Common myeloid progenitor, CD34-positive (primary cell): ENCODE measurements around the gene SPTLC1.
"Not testable (repeated sequence)": the region's sequence is repeated elsewhere in the genome, so short reads cannot be mapped to it uniquely, and the experiment has no call there.

ENCODE experiments used
- CTCF ChIA-PET: fragments of 350-600 bp; sonication (Branson Sonifier 250); formaldehyde crosslinking; loops from one replicate; lab custom pipeline; 2021; ENCODE audit warnings: antibody characterized with exemption; lab: Charles Lee
- POLR2A ChIA-PET: fragments of 350-600 bp; sonication (Branson Sonifier 250); formaldehyde crosslinking; loops from one replicate; lab custom pipeline; 2021; ENCODE audit warnings: antibody characterized with exemption; lab: Charles Lee
- DNase-seq, 3 donors: peaks; one replicate each; pipeline versions ENCODE4 v3.0.0 to v3.0.0-alpha.2; 2013
- H3K27ac ChIP-seq, 2 experiments: 1 replicate in 1 of 2; 2 replicates in 1 of 2; pipeline ENCODE4 v1.7.0; 2013; ENCODE audit warnings: inconsistent platforms in 2 of 2, low read length in 2 of 2, mild to moderate bottlenecking in 2 of 2, low read depth in 1 of 2, moderate library complexity in 1 of 2; ENCODE audit not compliant: severe bottlenecking in 2 of 2, insufficient read depth in 1 of 2, poor library complexity in 1 of 2
- H3K27me3 ChIP-seq, 5 experiments: replicated peaks in 2 of 5; 1 replicate in 3 of 5; 2 replicates in 2 of 5; pipeline versions ENCODE4 v1.6.1 to v1.7.0; 2013; ENCODE audit warnings: low read length in 4 of 5, mild to moderate bottlenecking in 2 of 5, moderate library complexity in 2 of 5, inconsistent platforms in 1 of 5; ENCODE audit not compliant: insufficient read depth in 5 of 5, control insufficient read depth in 4 of 5
- H3K36me3 ChIP-seq, 4 experiments: 1 replicate in 2 of 4; 2 replicates in 2 of 4; pipeline versions ENCODE4 v1.6.1 to v1.7.0; 2013; ENCODE audit warnings: low read length in 3 of 4, control low read depth in 1 of 4, mild to moderate bottlenecking in 1 of 4; ENCODE audit not compliant: control insufficient read depth in 4 of 4, insufficient read depth in 4 of 4
- H3K4me1 ChIP-seq, 4 experiments: 1 replicate in 3 of 4; 2 replicates in 1 of 4; pipeline versions ENCODE4 v1.6.1 to v1.7.1; 2013; ENCODE audit warnings: low read length in 3 of 4, mild to moderate bottlenecking in 3 of 4, control low read depth in 1 of 4, inconsistent platforms in 1 of 4, moderate library complexity in 1 of 4; ENCODE audit not compliant: control insufficient read depth in 4 of 4, insufficient read depth in 4 of 4; ENCODE audit errors: control extremely low read depth in 1 of 4
- H3K4me3 ChIP-seq, 7 experiments: 1 replicate in 4 of 7; 2 replicates in 3 of 7; pipeline versions ENCODE4 v1.5.1 to v1.7.0; 2013; ENCODE audit warnings: mild to moderate bottlenecking in 7 of 7, low read length in 6 of 7, moderate library complexity in 6 of 7, inconsistent platforms in 2 of 7, low read depth in 2 of 7, control low read depth in 1 of 7; ENCODE audit not compliant: insufficient read depth in 4 of 7, control insufficient read depth in 1 of 7; ENCODE audit errors: extremely low read depth in 1 of 7
- H3K9me3 ChIP-seq, 5 experiments: 1 replicate in 4 of 5; 2 replicates in 1 of 5; pipeline versions ENCODE4 v1.6.1 to v1.7.1; 2013; ENCODE audit warnings: low read length in 4 of 5, mild to moderate bottlenecking in 2 of 5, inconsistent platforms in 1 of 5, low read depth in 1 of 5, moderate library complexity in 1 of 5; ENCODE audit not compliant: control insufficient read depth in 4 of 5, insufficient read depth in 2 of 5; ENCODE audit errors: control extremely low read depth in 1 of 5
- WGBS: methylation state at CpG from one replicate; pipeline ENCODE4 v1.1.5; 2013; ENCODE audit not compliant: insufficient coverage; 5-methylcytosine and 5-hydroxymethylcytosine counted together

SPTLC1 gene

DNA sequence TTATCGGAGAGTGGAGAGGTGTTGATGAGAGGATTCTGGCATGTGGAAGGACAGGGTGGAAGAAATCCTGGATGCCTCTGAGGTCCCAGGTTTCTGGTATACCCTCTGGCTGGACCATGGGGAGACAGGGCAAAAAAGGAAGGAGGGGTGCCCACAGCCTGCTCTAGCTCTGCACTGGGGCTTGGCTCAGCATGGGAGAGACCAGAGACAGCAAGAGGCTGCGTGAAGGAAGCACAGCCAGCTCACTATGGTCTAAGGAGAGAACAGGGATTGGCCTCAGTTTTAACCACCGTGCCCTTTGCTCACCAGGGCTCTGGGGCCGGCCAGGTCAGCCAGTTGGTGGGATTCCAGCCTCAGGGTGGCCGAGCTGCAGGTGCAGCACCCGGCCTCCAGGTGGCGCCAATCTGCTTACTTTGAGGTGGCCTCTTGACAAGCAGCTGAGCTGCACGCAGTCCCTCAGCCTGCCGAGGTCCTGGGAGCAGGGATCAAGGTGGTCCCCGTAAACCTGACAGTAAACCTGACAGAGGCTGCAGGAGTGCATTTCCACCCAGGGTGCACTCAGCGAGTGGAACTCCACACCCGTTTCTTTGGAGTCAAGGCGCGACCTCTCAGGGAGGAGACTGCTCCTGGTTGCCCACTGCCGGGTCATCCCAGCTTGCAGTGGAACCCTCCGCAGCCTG, 25.0 kb upstream of the SPTLC1 start:
- H3K4me1 ChIP-seq: peaks cover 0 to 13% (median 12%) of the 10 kb centered on the region in 4 experiments
- H3K4me3 ChIP-seq: peak overlapping the region in 2 of 7 experiments; percentile 35 to 59
- DNase-seq: peak; percentile 46 to 68 (median 67)
- H3K27ac ChIP-seq: no peak overlapping the region
- CTCF ChIA-PET: interaction anchor here (0.6 to 8.1 kb wide), 26 partner anchors 9 to 494 kb away, joined by 3 to 191 read pairs (median 4); no protein-coding TSS in a partner anchor
- no peaks in the 10 kb centered on the region for H3K36me3 ChIP-seq
- WGBS: 22% methylated on average over 14 of the region's 16 CpGs
- POLR2A ChIA-PET: interaction anchor here (0.6 kb wide), 2 partner anchors 94 to 135 kb away, joined by 3 to 4 read pairs; no protein-coding TSS in a partner anchor
- H3K9me3 ChIP-seq: no peaks in the 10 kb centered on the region
- peaks cover 0 to 28% (median 13%) of the 10 kb centered on the region in 5 experiments for H3K27me3 ChIP-seq

DNA sequence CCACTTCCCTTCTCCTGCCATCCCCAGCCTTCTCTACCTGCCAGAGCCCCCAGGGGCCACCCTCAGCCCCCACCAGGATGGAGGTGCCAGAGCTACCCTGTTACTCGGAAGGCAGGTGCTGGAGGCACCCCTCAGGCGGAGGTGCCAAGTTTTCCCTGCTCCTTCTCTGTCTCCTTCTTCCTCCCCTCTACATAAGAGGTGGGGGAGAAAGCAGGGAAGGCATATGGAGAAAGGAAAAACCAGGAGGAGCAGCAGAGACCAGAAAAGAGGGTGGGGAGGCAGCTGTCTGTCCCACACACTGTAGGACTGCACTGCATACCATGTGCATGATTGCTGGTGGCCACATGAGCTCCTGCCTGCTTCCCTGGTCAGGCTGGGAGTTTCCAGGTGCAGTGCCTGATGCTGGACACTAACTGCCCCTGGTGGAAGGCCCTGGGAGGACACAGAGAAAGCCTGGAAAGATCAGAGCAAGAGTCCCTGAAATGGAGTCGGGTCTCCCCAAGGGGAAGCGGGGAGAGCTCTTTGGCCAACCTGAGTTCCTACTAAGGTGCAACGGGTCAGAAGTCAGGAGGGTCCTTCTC, 23.8 kb upstream of the SPTLC1 start:
- DNase-seq, H3K4me3 ChIP-seq, H3K9me3 ChIP-seq, H3K27ac ChIP-seq, POLR2A ChIA-PET, H3K36me3 ChIP-seq: not testable (repeated sequence)
- Histone ChIP-seq H3K4me1 (peaks cover 0 to 15% (median 12%) of the 10 kb centered on the region in 4 experiments), H3K27me3 (peaks cover 0 to 28% (median 13%) of the 10 kb centered on the region in 5 experiments)
- CTCF ChIA-PET: interaction anchor here (0.6 to 8.1 kb wide), 31 partner anchors 9 to 502 kb away, joined by 3 to 191 read pairs (median 5); no protein-coding TSS in a partner anchor
- WGBS: 100% methylated on average over 3 of the region's 5 CpGs

DNA sequence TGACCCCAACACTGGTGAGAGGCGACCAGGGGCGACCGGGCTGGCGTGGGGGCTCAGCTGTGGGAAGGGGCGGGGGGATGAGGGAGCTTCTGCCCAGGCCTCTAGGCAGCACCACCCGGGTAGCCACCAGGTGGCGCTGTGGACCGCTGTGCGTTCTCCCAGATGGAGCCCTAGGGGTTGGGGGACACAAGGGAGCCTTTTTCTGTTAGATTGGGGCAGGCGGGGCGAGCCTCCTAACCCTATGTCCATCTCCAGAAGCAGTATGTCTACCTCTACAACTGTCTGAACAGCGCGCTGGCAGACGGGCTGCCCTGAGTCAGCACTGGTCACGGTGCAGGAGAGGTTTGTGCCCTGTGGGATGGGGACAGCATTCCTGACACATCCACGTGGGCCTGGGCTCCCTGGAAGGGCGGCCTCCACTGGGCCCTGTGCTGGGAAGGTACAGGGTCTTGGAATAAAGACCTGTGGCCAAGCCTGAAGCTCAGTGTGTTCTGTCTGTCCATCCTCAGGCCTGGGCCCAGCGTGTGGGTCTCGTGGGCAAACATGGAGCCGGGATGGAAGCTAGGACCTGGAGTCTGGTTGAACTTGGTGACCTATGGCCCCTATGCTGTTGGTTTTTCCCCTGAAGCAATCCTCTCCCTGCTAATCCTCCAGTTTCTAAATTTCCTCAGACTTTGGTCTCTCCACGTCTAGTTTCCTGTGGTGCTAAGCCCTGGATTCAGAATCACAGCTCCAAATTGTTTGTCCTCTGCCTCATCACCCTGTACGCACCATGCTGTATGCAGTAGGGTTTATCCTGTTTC, 23.1 kb upstream of the SPTLC1 start:
- peak; percentile 56 to 78 (median 73) for DNase-seq
- ChIA-PET POLR2A (no interaction called here), CTCF (interaction anchor here (0.6 to 8.1 kb wide), 27 partner anchors 9 to 503 kb away, joined by 3 to 191 read pairs (median 5); no protein-coding TSS in a partner anchor)
- WGBS: 55% methylated on average over 19 of the region's 22 CpGs
- Histone ChIP-seq H3K4me1 (peaks cover 0 to 21% (median 12%) of the 10 kb centered on the region in 4 experiments), H3K27ac (no peak overlapping the region), H3K36me3 (no peaks in the 10 kb centered on the region), H3K9me3 (no peaks in the 10 kb centered on the region), H3K4me3 (no peak overlapping the region), H3K27me3 (peaks cover 0 to 27% (median 11%) of the 10 kb centered on the region in 5 experiments)

DNA sequence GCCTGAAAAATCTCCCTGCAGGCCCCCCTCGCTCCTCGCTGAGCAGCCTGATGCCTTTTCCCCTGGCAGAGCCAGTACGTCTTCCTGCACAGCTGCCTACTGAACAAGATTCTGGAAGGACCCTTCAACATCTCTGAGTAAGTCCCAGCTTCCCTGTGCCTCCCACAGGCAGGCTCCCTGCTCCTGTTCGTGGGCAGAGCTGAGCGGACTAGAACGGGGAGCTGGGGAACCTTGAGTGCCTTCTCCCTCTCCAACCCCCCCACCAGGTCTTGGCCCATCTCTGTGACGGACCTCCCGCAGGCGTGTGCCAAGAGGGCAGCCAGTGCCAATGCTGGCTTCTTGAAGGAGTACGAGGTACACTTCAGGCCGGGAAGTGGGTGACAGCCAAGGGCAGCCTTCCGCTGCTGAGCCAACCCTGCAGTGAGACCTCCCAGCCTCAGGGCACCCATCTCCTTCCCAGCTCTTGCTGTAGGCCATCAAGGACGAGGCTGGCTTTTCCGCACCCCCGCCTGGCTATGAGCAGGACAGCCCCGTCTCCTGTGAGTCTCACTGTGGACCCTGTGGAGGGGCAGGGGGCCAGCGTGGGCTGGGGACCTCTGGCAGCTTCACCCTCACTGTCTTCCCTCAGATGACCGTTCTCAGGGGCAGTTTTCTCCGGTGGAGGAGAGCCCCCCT, 21.1 kb upstream of the SPTLC1 start:
- Histone ChIP-seq H3K27ac (no peak overlapping the region), H3K36me3 (no peaks in the 10 kb centered on the region), H3K9me3 (no peaks in the 10 kb centered on the region), H3K4me3 (no peak overlapping the region), H3K27me3 (peaks cover 0 to 10% (median 6%) of the 10 kb centered on the region in 5 experiments), H3K4me1 (peaks cover 0 to 18% (median 10%) of the 10 kb centered on the region in 4 experiments)
- ChIA-PET CTCF (interaction anchor here (1.1 to 8.1 kb wide), 5 partner anchors 11 to 498 kb away, joined by 3 to 191 read pairs (median 3); no protein-coding TSS in a partner anchor), POLR2A (no interaction called here)
- DNase-seq: no peak
- WGBS: 94% methylated on average over 15 of the region's 19 CpGs

DNA sequence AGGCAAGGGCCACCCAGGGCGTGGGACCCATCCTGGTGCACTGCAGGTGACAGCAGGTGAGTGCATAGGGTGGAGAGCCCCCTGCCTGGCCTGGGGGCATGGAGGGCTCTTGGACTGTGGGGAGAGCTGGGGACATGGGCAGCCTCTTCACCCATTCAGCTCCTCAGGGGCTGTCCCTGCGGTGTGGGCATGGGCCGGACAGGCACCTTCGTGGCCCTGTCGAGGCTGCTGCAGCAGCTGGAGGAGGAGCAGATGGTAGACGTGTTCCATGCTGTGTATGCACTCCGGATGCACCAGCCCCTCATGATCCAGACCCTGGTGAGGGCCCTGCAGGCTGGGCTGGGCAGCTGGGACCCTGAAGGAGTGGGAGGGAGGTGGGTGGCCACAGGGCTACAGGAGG, 20.4 kb upstream of the SPTLC1 start:
- DNase-seq: no peak
- H3K4me1 ChIP-seq: peaks cover 0 to 11% (median 3%) of the 10 kb centered on the region in 4 experiments
- H3K27ac ChIP-seq: no peak overlapping the region
- peaks cover 0 to 3% (median 2%) of the 10 kb centered on the region in 5 experiments for H3K27me3 ChIP-seq
- H3K36me3 ChIP-seq: no peaks in the 10 kb centered on the region
- H3K9me3 ChIP-seq: no peaks in the 10 kb centered on the region
- ChIA-PET CTCF (interaction anchor here (1.3 to 8.1 kb wide), 6 partner anchors 11 to 109 kb away, joined by 3 to 191 read pairs (median 4); no protein-coding TSS in a partner anchor), POLR2A (no interaction called here)
- no peak overlapping the region for H3K4me3 ChIP-seq
- 94% methylated on average over 6 of the region's 7 CpGs for WGBS

DNA sequence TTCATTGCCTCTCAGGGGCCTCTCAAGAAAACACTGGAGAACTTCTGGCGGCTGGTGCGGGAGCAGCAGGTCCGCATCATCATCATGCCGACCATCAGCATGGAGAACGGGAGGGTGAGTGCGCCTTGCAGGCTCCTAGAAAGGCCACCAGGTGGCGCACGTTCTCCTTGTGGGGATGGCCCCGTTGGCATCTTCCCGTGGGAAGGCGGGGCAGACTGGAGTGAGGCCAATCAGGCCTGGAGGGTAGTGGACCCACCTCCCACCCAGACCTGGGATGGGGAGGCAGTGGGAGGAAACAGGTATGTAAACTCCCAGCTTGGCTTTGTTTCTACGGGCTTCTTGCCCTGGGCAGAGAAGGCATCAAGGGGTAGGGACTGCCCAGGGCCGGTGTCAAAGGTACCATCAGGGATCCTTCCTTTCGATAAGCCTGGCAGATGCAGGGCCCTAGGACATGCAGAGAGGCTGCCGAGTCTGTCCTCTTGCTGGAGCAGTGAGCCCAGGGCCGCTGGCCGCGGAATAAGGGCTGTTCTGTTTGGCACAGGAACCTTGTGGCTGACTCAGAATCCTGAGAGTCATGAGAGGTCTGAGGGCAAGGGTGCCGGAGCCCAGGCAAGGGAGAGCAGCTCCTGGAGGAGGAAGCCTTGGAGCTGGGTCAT, 18.9 kb upstream of the SPTLC1 start:
- Histone ChIP-seq H3K4me1 (peaks cover 0 to 8% (median 0%) of the 10 kb centered on the region in 4 experiments), H3K9me3 (no peaks in the 10 kb centered on the region), H3K4me3 (peak overlapping the region in 3 of 7 experiments; percentile 4 to 42 (median 24)), H3K36me3 (no peaks in the 10 kb centered on the region), H3K27me3 (no peaks in the 10 kb centered on the region), H3K27ac (no peak overlapping the region)
- 15% methylated on average over 13 of the region's 19 CpGs for WGBS
- CTCF ChIA-PET: interaction anchor here (0.8 to 8.1 kb wide), 3 partner anchors 8 to 110 kb away, joined by 3 to 191 read pairs (median 6); no protein-coding TSS in a partner anchor
- POLR2A ChIA-PET: no interaction called here
- DNase-seq: peak; percentile 68 to 85 (median 83)
